Ramos (cell line): ENCODE data around the gene EPG5.
"Not testable (repeated sequence)": the region's sequence is repeated elsewhere in the genome, so short reads cannot be mapped to it uniquely, and the experiment has no call there.

ENCODE experiments used
- in situ Hi-C: fragments of 300-500 bp; cut with MboI; formaldehyde crosslinking; loops from one replicate; pipeline ENCODE4 v1.14.3; 2022; ENCODE audit warnings: low sequenced_read_pairs; ENCODE audit not compliant: unreplicated experiment

EPG5 gene

DNA sequence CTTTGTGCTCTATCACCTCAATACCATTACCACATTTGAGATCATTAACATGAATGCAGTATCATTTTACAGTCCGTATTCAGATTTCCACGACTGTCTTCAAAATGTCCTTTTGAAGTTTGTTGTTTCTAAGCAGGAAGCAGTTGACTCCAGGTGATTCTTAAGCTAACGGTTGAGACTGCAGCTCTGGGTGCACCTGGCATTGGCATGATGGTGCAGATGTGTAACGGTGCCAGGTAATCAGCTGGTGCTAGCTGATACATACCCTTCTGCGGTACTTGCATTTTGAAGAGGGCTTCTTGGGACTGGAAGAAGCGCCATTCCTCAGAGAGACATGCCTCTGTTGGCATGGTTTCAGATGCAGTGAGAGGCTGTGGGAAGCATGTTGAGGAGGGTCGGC, 122.2 kb downstream of the EPG5 start:
- in situ Hi-C loops: no loop called here

- in situ Hi-C loops: no loop called here
Measured at GRCh38 chr18:45843019-45843418, 124.1 kb downstream of the EPG5 start.

- in situ Hi-C loops: no loop called here
Measured at GRCh38 chr18:45841765-45842442, 125.2 kb downstream of the EPG5 start.

GRCh38 chr18:45841060-45841764, 125.9 kb downstream of the EPG5 start:
- in situ Hi-C loops: no loop called here

- in situ Hi-C loops: no loop called here
Measured at GRCh38 chr18:45839414-45840395, 127.4 kb downstream of the EPG5 start.

- in situ Hi-C loops: no loop called here
Measured at GRCh38 chr18:45838302-45839070, 128.6 kb downstream of the EPG5 start.

DNA sequence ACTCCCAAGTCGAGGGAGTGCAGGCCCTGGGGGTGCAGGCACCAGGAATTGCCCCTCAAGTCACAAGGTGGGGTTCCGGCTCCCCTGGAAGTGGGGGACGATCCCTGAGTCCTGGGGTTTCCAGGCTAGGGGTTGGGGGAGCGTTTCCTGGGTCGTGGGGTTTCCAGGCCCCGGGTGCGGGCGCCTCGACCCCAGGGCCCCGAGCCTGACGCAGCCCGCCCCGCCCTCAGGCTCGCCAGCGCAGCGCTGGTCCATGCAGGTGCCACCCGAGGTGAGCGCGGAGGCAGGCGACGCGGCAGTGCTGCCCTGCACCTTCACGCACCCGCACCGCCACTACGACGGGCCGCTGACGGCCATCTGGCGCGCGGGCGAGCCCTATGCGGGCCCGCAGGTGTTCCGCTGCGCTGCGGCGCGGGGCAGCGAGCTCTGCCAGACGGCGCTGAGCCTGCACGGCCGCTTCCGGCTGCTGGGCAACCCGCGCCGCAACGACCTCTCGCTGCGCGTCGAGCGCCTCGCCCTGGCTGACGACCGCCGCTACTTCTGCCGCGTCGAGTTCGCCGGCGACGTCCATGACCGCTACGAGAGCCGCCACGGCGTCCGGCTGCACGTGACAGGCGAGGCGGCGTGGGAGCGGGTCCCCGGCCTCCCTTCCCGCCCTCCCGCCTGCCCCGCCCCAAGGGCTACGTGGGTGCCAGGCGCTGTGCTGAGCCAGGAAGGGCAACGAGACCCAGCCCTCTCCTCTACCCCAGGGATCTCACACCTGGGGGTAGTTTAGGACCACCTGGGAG, 129.7 kb downstream of the EPG5 start:
- in situ Hi-C loops: no loop called here

- in situ Hi-C loops: no loop called here
Measured at GRCh38 chr18:45836242-45837205, 130.6 kb downstream of the EPG5 start.

DNA sequence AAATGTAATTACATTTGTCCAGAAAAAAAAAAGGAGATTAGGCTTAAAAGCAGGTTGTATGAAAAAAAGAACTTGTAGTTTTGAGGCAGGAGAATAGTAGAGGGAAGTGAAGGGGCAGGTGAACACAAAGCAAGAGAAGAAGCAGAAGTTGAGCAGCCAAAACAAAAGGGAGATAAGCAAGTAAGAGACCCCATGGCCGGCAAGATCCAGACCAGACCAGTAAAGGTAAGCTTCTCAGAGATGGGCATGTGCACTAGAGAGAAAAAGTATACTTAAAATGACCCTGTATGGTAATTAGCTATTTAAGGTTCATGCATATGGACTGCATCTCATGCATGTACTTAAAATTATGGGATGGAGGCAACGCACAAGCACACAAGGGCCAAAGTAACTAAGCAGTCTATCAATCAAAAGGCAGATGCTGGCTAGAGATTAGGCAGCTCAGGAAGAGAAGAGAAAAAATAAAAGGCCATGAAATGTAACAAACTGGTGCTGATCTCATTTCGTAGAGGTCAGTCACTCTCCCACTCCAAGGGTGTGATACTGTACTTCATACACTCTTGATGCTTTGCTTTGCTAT, 132.0 kb downstream of the EPG5 start:
- in situ Hi-C loops: no loop called here

DNA sequence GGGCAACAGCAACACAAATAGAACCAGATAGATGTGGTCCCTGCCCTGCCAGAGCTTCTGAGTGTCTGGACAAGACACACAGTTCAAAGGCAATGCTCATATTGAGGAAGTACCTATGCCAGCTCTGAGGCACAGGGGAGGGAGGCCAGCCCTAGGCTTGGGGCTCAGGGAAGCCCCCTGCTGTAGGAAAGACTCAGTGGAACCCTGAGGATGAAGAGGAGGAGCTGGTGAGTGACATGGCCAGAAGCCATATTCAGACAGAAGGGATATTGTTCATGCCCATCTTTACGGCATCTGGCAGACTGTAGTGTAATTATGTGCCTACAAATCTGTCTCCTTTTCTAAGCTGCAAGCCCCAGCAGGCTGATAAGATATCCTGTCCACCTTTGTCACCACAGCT, 132.8 kb downstream of the EPG5 start:
- in situ Hi-C loops: no loop called here

GRCh38 chr18:45833846-45834245, 133.3 kb downstream of the EPG5 start:
- in situ Hi-C loops: no loop called here

- in situ Hi-C loops: no loop called here
Measured at GRCh38 chr18:45830917-45831316, 136.2 kb downstream of the EPG5 start.

DNA sequence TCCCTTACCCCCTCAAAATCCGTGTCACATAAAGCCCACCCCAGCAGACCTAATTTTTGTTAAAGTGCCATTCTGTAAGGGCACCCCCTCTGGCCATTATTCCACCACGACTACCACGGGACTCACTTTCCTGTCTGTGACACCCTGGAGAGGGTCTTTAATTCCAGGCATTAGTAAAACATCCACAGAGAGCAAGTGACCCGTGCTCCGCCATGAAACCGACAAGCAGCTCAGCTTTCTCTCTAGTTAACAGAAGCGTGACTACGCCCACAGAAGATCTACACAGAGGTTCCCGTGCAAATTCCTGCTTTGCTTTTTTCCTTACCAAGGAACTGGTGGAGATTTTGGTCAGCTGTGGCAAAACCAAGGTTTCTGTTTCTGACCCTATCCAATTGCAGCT, 137.3 kb downstream of the EPG5 start:
- in situ Hi-C loops: no loop called here

- in situ Hi-C loops: no loop called here
Measured at GRCh38 chr18:45828917-45829811, 138.0 kb downstream of the EPG5 start.

- in situ Hi-C loops: not testable (repeated sequence)
Measured at GRCh38 chr18:45826716-45827115, 140.4 kb downstream of the EPG5 start.

DNA sequence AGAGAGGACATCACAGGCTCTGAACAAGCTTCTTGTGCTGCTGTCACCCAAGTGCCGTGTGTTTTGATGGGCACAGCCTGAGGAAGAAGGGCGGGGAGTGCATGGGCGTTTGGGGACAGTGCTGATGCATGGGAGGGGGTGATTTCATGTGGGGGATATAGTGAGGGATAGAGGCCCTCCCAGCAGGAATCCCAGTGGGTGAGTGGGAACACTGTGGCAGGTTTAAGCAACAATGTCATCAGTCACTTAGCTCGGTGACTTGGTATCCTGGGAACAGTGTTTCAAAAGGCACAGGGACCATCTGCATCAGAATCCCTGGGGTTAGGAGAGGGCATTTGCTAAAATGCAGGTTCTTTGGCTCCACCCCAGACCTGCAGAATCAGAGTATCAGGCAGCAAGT, 141.0 kb downstream of the EPG5 start:
- in situ Hi-C loops: no loop called here
